HG03097 (cell line): ENCODE measurements around the gene CPLX1.
"Not testable (repeated sequence)": the region's sequence is repeated elsewhere in the genome, so short reads cannot be mapped to it uniquely, and the experiment has no call there.

Source experiments
- ATAC-seq: cut with Tn5 transposase; IDR thresholded peaks from one replicate; pipeline ENCODE4 v1.9.1; 2021; ENCODE audit not compliant: unreplicated experiment, low FRiP score

Gene CPLX1

DNA sequence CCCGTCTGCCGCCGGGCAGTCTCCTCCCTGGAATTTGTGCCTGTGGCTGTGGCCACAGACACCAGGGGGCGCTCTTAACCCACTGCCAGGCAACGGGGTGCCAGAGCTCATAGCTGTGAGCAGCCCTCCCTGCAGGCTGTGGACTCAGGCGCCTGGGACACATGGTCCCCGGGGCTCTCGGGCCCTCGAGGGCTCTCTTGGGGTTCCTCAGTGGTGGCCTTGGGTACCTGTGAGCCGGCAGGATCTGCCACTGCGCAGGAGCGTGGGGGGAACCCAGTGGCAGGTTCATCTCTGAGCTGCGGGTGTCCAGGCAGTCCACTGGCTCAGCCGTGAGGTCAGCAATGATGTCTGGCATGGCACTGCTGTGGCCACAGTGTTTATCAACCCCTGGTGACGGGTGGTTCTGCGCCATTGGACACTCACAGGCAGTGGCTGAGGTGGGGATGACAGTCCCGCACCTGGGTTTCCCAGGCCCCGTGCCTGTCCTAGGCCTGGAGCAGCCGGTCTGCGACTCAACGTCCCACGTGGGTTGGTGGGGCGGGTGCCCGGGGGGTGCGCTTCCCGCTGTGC lies 83.1 kb downstream of the CPLX1 start:
- no peak for ATAC-seq

DNA sequence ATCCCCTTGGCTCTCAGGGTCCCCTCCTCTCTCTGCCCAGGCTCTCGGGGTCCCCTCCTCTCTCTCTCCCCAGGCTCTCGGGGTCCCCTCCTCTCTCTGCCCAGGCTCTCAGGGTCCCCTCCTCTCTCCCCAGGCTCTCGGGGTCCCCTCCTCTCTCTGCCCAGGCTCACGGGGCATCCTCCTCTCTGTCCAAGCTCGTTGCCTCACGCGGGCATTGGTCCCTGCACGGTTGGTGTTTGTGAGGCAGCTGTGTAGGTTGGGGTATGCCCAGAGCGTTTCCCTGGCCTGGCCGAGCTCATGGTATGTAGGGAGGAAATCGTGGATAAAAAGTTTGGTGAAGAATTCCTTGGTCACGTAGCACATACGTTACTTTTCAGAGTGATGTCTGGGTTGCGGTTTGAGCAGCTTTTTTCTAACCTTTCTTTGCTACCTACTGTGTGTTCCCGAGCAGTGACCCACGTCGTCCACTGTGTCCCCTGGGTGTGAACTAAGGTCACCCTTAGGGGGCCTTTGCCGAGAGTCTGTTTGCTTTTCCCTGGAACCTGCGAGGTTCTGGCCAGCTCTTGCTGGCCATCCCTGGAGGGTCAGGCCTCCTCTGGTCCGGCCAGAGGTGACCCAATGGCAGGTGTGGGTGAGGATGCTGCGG lies 83.7 kb downstream of the CPLX1 start:
- no peak for ATAC-seq

DNA sequence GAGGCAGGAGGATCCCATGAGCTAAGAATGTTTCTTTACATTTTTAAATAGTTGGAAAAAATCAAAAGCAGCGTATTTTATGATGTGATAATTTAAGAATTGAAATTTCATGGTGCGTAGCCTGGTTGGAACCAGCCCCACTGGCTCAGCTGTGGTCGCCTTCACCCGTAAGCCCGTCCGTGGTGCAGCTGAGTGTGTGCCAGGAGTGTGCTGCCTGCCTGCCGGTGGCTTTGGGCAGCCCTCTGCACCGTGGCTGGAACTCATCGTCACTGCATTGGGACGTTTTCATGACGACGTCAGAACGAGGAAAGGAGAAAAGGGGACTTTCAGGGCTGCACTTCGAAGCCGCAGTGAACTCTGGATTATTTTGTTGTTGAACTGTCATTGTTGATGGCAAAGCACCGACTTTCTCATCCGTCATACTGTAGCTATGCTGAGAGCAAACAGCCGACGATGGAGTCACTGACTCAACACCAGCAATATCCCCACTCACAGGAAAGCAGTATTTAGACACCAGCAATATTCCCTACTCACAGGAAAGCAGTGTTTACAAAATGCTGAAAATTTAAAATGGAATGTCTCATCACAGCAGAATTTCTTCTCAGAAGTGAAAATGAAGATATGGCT lies 85.2 kb downstream of the CPLX1 start:
- ATAC-seq, result no peak

DNA sequence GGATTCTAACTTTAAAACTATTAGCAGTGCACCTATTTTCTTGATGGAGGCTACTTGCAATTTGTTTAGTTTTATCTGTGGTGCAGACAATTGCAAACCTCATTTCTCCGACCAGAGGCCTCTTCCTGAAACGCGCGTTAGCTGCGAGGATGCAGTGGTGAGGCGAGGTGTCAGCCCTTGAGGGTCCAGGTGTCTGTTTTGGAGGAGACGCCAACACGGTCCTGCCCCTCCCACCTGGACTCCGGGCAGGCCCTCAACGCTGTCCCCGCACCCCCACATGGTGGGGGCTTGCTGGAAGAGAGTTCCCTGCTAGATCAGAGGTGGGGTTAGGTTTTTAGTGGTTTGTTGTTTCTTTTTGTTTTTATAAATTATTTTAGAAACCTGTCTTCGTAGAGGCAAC lies 85.9 kb downstream of the CPLX1 start:
- no peak for ATAC-seq

DNA sequence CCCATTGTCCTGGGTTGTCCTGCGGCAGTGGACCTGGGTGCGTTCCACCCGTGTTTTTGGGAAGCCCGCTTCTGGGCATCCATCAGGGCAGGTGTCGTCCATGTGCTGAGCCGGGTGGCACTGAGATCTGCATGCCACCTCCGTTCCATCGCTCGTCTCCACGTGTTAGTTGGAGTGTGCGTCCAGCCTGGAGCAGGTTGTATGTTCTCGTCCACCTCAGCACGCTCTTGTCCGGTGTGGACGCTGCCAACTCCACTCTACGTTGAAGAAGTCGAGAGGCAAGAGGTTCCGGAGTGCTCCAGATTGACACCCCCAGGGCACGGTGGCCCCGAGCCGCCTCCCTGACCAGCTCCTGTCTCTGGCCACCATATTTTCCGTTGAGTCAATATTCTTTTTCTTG lies 86.4 kb downstream of the CPLX1 start:
- ATAC-seq, result no peak

DNA sequence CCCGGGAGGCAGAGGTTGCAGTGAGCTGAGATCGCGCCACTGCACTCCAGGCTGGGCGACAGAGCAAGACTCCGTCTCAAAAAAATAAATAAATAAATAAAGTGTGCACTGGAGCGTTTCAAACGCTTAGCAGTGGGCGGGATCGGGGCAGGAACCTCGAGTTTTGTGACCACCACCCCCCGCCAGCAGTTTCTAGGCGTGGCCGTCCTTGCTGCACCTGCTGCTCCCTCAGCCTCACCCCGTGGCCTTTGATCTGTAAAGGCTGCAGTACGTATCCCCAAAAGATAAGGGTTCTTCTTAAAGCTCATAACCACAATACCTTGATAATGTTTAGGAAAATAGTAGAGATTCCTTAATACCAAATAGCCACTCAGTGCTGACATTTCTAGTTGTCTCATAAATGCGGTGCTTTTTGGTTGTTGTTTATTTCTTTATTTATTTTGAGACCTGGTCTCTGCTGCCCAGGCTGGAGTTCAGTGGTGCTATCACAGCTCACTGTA lies 87.1 kb downstream of the CPLX1 start:
- no peak for ATAC-seq

DNA sequence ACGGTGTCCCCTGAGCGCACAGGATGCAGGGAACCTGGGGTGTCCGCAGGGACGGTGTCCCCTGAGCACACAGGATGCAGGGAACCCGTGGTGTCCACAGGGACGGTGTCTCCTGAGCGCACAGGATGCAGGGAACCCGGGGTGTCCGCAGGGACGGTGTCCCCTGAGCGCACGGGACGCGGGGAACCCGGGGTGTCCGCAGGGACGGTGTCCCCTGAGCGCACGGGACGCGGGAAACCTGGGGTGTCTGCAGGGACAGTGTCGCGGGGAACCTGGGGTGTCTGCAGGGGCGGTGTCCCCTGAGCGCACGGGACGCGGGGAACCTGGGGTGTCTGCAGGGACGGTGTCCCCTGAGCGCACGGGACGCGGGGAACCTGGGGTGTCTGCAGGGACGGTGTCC lies 89.4 kb downstream of the CPLX1 start:
- not testable (repeated sequence) for ATAC-seq

DNA sequence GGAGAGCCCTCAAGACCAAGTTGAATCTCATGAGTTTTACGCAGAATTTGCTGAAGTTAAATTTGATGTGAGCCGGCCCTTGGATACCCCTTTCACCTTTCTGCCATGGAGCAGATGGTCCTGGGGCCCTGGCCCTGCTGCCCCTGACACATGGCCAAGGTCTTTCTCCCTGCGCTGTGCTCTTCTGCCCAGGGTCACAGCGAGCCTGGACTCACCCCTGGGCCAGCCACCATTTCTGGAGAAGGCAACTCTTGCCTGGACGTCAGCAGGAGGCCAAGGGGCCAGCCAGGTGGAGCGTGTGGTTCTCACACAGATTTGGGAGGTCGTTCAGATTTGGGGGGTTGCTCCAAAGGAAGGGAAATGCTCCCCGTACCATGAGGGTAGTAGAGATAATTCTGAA lies 90.3 kb downstream of the CPLX1 start:
- ATAC-seq, result no peak
